IPS-NIHi7 (cell line): ENCODE data around the gene GALNT18.

ENCODE experiments used
- DNase-seq: peaks from one replicate; pipeline ENCODE4 v3.0.0; 2012; ENCODE audit warnings: mixed read lengths; ENCODE audit errors: extremely low spot score

GALNT18 gene

DNA sequence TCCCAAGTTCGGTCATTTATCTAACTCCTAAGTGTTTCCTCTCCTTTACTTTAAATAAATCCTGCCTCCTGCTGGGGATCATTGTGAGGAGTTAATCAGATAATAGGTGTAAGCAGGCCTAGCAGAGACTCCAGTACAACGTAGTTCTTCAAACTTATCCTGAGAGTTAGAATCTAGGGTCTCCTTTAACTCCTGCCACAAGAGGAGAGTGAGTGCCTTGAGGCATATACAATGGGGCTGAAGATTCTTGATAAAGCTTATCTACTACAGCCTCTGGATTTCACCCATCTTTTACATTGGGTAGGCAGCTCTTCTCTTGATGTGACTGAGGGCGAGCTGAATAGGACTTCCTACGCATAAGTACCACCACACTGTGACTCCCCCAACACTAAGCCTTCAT lies 3.1 kb upstream of the GALNT18 start:
- no peak for DNase-seq

DNA sequence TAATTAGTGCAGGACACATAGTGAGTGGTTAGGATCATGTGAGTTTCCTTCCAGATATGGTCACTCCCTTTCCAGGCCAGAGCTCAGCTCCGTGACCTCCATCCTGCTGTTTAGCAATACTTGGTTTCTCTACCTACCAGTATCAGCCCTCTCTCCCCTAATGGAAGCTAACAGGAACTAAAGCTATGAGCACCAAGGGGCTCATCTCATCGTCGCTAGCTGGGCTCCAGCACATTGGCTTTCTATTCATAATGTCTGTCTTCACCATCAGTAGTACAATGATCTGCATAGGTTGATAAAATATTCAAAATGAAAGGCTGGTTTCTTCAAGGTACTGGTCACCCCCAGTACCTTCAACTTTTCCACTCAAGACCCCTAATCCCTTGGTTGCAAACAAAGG lies 2.4 kb upstream of the GALNT18 start:
- DNase-seq, result no peak

DNA sequence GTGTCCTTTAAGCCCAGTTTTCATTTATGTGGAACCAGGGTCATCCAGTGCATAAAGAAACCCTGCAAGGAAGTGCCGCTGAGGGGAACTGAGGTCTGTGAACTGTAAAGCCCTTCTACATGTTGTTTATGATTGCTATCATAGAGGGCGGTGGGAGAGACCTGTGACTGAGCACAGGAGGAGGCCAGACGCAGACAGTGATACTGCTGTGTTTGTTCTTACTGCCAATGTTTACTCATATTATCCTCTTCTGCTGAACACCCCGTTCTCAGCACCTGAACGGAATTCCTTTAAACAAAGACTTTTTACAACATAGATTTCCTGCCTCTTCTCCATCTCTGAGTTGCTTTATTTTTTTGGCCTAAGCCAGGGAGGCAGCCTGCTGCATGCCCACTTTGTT lies 967 bp upstream of the GALNT18 start:
- no peak for DNase-seq

DNA sequence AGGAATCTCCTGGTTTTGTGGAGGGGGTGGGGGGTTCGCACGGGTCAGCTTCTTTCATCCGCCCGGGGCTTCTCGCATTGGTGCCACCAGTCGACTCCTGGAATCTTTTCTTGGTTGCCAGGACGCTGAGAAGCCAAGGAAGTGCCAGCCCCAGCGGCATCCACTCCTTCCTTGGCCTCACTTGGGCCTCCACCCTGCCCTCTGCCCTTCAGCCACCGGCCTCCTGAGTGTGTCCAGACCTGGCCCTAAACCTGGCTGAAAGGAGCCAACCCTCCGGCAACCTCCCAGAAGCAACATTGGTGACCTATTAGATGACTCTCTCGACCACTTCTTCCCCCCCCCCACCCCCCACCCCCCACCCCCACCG lies 518 bp upstream of the GALNT18 start:
- DNase-seq, result no peak

DNA sequence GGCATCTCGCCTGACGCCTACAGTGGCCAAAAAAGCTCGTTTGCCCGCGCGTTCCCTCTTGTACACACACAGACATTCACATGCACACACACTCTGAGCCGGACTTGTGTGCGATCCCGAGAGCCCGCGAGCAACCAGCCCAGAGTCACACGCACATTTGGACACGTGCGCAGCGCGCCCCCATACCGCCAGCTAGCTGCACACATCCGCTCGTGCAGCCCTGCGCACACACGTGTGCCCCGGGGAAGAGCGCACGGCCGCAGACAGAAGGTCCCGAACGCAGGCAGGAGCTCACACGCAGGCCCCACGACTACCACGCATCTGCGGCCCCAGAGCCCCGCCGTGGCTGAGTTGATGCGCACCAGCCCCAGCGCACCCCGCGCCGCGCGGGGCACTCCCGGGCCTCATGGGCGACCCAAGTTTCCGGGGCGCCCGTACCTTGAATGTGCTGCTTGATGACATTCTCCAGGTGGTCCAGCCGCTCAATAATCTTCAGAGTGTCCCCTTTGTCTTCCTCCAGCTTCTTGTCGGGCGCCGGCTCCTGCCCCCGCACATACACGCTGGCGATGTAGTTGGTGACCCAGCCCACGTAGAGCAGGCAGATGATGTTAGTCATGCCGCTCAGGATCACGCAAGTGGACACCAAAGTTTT lies 758 bp downstream of the GALNT18 start:
- DNase-seq, result no peak

DNA sequence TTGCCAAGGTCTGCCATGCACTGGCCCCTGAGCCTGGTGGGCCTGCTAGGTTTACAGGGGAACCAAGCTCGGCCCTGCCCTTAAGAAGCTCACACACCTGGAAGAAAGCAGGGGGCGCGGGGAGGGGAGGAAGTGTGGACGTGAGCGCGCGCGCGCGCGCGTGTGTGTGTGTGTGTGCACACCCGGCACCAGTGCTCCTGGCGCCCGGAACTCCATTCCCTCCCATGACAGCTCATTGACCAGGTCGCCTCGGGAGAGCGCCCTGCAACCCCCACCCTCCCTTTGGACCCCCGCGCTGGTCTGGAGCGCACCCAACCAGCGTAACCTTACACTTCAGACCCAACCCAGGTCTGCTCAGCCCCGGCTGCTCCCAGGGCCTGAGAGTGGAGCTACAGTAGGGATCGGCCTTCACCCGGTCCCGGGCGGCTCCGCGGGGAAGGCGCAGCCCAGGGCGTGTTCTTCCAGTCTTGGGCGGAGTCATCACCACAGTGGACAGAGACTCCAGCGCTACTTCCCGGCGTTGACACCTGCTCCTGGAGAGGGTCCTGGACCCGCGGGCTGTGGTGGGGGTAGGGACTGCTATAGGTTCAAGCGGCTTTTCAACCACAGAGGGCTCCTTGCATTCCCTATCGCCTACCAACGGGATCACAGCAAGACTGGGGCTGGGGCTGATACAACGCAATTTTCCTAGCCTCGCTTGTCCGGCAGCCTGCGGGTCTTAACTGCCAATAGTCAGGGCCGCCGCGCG lies 1.5 kb downstream of the GALNT18 start:
- DNase-seq, result peak; percentile 51

DNA sequence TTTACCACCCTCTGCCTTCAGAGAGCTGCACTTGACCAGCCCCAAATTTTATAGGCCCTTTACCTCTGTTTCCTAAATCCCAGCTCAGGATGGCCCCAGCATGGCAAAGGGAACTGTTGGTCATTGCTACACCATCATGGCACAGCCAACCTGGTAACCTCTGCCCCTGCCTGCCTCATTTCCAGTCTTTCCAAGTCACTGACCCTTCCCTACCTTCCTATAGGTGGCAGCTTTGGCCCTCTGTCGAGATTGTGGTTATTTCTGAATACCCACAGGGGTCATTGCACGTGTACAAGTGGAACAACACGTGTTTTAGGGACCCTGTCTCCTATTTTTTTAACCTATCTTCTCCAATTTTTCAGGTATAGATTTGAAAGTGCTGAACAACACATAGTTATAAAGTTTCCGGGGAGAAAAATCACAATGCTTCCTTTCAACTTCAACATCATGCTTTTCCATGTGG lies 2.8 kb downstream of the GALNT18 start:
- DNase-seq, result no peak

DNA sequence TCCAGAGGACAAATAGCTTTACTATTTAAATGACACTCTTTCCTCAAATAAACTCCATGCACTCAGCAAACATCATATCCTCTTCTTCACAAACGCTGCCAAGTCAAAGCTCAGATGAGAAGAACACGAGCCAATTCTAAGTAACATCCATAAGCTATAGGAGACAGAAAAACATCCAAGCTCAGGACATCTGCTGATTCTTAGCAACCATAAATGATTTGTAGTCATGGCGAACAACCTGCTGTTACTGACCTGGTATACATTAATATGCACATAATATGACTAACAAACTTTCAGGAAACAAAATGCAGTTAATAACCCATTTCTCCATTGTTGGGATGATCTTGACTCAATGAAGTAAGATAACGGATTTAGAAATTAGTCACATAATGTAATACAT lies 6.7 kb downstream of the GALNT18 start:
- DNase-seq, result no peak

DNA sequence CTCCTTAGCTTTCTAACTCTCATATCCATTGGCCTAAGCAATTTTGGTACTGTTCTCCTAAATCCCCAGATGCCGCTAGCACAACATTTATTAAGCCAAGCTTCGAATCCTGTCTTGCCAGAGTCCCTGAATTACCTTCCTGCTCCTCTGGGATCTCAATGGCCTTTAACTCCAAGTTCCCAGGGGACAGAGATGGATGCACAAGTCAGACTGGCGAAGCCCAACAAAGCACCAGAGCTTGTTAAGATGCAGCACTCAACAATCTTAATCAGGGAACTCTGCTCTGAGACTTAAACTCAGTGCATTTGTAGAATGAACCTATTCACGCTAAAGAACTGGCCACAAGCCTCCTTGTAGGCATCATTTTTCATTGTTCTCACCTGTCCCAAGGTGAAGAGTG lies 9.4 kb downstream of the GALNT18 start:
- DNase-seq, result no peak

DNA sequence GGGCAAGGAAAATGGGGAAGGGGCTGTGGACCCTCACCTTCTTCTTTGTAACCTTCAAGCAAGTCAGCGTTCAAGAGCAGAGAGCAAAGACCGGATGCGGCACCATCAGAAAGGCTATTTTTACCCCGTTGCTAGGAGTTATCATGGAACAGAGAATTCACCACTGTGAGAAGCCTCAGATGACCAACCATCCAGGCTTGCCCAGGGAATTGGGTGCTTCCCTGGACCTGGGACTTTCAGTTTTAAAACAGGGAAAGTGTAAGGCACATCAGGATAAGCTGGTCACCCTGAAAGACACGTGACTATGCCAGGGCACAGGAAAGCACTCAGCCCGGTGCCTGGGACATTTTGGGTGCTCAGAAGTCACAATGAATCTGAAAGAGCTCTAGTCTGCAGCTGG lies 10.4 kb downstream of the GALNT18 start:
- DNase-seq, result no peak

DNA sequence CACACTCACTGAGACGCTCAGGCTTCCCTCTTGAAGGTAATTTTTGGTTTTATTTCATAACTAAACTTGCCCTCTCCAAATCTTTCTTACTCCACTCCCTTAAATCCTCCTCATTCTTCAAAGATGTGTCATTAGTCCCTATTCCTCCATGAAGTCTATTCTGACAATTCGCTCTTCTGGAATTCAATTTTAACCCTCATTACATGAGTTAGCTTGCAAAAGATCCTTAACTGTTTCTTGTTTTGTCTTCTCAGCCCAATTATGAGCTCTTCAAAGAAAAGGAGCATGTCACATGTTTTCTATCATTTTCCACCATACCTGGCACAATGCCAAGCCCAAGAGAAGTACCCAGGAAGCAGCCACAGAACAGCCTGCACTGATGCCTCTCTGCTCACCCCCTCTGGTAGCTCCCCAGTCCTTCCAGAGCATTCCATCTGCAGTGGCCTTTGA lies 13.0 kb downstream of the GALNT18 start:
- DNase-seq, result no peak

DNA sequence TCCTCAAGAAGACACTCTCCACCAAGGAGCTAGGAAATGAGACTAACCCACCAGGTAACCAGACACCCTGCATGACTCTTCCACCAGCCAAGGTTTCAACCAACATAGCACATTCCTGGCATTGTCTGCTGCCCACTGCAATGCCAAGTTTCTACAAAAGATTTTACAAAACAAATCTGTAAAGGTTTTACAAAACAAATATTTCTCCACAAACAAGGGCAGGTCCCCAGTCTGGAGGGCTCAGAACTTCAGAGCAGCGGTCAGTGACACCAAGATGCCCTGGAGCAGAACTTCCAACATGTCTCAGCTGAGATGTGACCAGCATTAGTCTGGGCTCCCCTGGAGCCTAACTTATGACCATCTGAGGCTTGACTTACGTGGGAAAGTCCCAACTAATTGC lies 14.0 kb downstream of the GALNT18 start:
- no peak for DNase-seq

DNA sequence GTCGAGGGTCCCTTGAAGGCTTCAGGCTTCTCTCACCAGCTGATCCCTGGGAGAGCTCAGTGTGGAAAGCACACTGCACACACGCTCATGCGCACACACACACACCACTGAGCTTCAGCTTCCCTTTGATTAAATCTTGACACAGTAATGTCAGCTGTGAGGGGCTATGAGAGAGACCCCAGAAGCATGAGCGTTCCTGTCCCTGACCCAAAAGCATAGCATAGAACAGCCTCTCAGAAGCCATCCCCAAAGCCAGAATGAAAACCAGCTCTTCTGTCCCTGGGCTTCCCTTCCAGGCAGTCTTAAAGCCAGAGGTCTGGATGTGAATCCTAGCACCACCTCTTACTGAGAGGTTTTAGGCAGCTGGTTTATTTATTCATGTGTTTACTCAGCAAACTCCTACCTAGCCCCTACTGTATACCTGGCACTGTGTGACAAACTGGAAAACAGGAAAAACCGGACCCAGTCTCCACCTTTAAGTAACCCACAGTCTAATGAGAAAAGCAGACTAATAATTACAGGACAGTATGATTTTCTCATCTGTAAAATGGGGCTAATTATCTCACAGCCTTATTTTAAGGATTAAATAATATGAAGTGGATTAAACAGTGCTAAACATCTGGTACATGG lies 15.9 kb downstream of the GALNT18 start:
- DNase-seq, result no peak

DNA sequence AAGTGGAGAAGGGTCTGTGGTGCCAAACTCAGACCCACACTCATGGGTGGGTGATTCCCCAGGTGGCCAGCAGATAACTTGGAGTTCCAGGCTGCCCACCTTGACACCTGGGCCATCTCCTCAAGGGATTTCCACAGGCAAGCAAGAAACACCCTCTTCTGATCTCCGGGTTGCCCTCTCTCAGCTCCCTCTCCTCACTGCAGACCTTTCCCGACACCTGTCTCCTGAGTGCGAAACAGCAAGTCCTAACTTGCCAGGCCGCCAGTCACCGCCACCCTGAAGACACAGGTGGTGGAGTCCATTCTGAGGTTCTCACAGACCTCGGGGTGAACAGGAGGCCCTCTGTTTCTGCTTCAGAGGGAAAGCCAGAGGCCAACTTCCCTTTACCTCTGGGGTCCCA lies 16.6 kb downstream of the GALNT18 start:
- DNase-seq, result no peak

DNA sequence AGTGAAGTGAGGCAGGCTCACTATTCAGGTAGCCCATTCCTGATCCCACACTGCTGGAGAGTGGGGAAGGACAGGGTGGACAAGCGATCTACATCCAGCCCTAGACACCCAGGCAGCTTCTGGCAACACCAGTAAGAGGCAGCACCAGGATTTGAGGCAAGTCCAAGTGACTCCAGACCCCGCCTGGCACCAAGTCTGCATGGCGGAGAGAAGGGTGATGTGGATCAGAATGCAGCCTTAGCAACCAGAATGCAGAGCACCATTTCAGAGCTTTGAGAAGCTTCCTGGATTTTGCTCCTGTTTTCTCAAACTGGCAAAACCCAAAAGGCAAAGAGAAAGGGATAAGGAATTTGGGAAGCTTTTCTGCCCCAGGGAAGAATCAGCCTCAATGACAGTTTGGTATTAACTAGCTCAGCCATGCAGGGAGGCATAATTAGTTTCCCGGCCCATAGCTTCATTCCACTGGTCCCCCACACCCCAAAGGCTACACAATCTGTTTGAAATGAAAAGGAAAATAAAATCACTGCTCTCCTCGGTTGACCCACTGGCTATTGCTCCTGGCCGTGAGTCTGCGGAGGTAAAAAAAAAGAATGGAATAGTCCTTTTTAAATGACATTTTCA lies 17.3 kb downstream of the GALNT18 start:
- no peak for DNase-seq

DNA sequence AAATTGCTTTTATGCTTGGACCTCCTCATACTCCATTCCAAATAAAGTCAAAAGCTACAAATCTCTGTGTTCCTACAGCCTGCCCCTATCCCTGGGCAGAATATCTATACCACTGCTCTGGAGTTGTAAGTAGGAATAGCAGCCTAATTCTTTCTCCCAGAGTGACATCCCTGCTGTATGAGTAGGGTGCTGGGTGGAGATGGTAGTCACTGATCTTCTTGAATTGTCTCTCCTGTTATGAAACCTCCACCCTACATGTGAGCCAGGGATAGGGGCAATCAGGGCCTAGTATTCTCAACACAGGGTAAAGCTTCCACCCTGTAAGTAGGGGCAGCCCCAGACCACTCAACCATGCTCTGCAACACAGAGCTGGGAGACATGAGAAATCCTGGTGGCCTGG lies 19.8 kb downstream of the GALNT18 start:
- no peak for DNase-seq

DNA sequence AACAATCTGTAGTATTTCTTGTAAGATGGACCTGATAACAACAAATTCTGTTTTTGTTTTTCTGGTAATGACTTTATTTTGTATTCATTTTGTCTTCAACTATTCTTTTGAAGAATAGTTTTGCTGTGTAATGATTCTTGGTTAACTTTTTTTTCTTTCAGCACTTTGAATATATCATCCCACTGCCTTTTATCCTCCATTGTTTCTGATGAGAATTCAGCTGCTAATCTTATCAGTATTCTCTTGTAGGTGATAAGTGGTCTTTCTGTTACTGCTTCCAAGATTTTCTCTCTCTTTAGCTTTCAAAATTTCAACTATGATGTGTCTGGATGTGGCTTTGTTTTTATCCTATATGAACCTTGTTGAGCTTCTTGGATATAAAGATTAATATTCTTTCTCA lies 21.5 kb downstream of the GALNT18 start:
- DNase-seq, result no peak

DNA sequence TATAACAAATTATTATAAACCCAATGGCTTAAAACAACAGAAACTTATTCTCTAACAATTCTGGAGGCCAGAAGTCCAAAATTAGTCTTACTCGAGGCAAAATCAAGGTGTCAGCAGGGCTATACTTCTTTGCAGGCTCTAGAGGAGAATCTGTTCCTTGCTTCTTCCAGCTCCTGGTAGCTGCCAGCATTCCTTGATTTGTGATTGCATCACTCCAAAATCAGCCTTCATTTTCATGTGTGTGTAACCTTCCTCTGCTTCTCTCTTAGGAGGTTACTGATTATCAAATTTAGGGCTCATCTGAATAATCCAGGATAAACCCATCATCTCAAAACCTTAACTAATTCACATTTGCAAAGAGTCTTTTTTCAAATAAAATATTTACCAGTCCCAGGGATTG lies 23.6 kb downstream of the GALNT18 start:
- no peak for DNase-seq

DNA sequence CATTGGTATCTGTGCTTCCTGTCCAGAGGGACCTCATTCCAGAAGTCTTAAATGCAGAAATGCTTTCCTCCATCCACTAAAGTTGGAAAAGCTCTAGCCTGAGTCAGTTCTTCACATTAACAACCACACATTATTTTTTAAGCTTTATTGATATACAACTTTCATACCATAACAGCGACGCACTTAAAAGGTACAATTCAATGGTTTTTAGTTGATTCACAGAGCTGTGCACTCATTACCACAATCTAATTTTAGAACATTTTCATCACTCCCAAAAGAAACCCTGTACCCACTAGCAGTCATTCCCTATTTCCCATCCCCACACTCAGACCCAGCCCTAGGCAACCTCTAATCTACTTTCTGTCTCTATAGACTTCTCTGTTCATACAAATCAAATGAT lies 27.6 kb downstream of the GALNT18 start:
- no peak for DNase-seq

DNA sequence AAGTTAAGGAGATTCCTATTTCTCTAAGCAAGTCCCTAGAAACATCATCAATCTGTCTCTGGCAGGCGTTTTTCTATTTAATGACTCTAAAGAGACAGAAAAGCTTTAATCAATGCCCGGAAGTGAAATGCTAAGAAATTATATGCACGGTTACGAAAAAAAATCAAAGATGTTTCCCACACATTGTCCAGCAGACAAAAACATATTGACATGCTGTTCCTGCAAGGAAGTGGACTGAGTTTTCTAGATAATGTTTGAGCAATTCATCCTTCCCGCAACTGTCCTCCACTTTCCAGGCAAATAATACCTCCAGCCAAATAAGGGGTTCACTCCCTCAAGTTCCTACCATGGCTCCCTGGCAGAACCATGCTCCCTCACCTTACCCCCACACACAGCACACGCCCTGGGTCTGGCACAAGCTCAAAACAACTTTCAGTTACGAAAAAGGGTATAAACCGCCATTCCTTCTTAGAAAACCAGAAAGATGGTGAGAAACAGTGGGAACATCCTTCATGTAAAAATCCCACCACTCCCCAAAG lies 29.6 kb downstream of the GALNT18 start:
- DNase-seq, result no peak

DNA sequence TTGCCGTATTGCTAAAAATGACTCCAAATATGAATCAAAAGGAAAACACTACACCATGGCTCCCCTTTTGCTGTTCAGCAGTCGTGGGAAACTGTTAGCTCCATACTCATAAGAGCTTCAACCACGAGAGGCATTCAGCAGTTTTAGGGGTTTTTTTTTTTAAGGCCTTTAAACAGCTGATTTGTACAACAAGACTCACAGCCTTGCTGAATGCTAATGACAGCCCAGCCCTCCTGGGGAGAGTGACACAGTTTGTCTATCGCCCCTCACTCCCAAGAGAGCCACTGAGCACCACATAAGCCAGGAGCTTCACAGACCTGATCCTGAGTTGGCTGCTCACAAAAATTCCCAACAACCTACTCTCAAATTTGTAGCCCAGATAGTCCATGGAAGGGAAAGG lies 32.4 kb downstream of the GALNT18 start:
- no peak for DNase-seq

DNA sequence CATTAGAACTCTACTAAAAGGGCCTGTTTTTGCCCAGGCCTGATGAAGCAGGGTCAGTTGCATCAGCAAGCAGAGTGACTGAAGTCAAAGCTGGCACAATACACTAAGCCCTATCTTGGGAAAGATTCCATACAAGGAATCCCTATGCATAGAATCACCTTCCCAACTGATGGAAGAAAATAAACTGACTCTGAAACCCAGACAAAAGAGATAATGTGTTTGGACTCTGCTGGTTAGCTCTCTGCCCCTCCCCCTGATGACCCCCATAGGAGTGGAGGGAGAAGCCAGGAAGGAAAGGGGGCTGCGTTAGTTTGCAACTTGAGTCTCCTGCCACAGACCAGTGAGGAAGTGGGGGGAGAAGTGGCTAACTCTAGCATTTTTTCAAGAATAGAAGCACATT lies 32.9 kb downstream of the GALNT18 start:
- no peak for DNase-seq
